PFSK-1 (cell line): ENCODE data around the gene TNC.

Source experiments
- FOXP2 ChIP-seq: optimal IDR thresholded peaks from 2 replicates; pipeline ENCODE3; 2011; ENCODE audit warnings: borderline replicate concordance, control low read depth, inconsistent platforms; ENCODE audit not compliant: insufficient read depth; ENCODE audit errors: extremely low read length, extremely low read depth
- POLR2AphosphoS5 ChIP-seq: IDR thresholded peaks from 2 replicates; pipeline ENCODE4 v1.6.1; 2012; ENCODE audit warnings: low read depth, mild to moderate bottlenecking, control low read depth, low read length, moderate library complexity
- REST ChIP-seq, 2 experiments: IDR thresholded peaks; 2 replicates each; pipeline versions ENCODE4 v1.6.1 to v1.8.0; 2011 to 2012; ENCODE audit warnings: low read depth in 2 of 2, low read length in 2 of 2, control low read depth in 1 of 2, inconsistent platforms in 1 of 2, mild to moderate bottlenecking in 1 of 2, moderate library complexity in 1 of 2; ENCODE audit not compliant: insufficient read depth in 1 of 2
- SIN3A ChIP-seq: IDR thresholded peaks from 2 replicates; pipeline ENCODE4 v1.6.1; 2012; ENCODE audit warnings: mild to moderate bottlenecking, low read length, moderate library complexity, borderline replicate concordance; ENCODE audit not compliant: insufficient read depth
- TAF1 ChIP-seq: IDR thresholded peaks from 2 replicates; pipeline ENCODE4 v1.6.1; 2012; ENCODE audit warnings: low read length, control low read depth, borderline replicate concordance; ENCODE audit not compliant: insufficient read depth

The TNC gene

GRCh38 chr9:115010874-115011273 is 107.1 kb downstream of the TNC start:
- TF ChIP-seq POLR2AphosphoS5: no peak

- TF ChIP-seq REST (IDR thresholded peaks at IDR 0.05; ENCODE audit: insufficient read depth in 1 of 2, low read depth in 2 of 2, low read length in 2 of 2) (no peak), SIN3A (no peak), POLR2AphosphoS5 (no peak), TAF1 (no peak), FOXP2 (no peak)
Observed at GRCh38 chr9:115008536-115009270, 109.3 kb downstream of the TNC start.

GRCh38 chr9:115006660-115007059 is 111.3 kb downstream of the TNC start:
- TF ChIP-seq POLR2AphosphoS5: no peak
- no peak for TF ChIP-seq TAF1
- no peak for TF ChIP-seq FOXP2
- TF ChIP-seq SIN3A: no peak
- TF ChIP-seq REST (IDR thresholded peaks at IDR 0.05; ENCODE audit: insufficient read depth in 1 of 2, low read depth in 2 of 2, low read length in 2 of 2): no peak

- TF ChIP-seq FOXP2: no peak
- no peak for TF ChIP-seq TAF1
- TF ChIP-seq REST (IDR thresholded peaks at IDR 0.05; ENCODE audit: insufficient read depth in 1 of 2, low read depth in 2 of 2, low read length in 2 of 2): no peak
- no peak for TF ChIP-seq SIN3A
- TF ChIP-seq POLR2AphosphoS5: no peak
Observed at GRCh38 chr9:115005322-115005721, 112.6 kb downstream of the TNC start.

GRCh38 chr9:115004545-115004944 is 113.4 kb downstream of the TNC start:
- no peak for TF ChIP-seq POLR2AphosphoS5
- no peak for TF ChIP-seq FOXP2
- no peak for TF ChIP-seq SIN3A
- TF ChIP-seq TAF1: no peak
- no peak for TF ChIP-seq REST (IDR thresholded peaks at IDR 0.05; ENCODE audit: insufficient read depth in 1 of 2, low read depth in 2 of 2, low read length in 2 of 2)
